WI38 (cell line): ENCODE measurements around the gene ADAMTS6.

Experiments used
- H3K4me3 ChIP-seq: 2 replicates; pipeline ENCODE4 v1.5.1; 2011; ENCODE audit warnings: low read depth, mild to moderate bottlenecking, control low read depth, low read length
- CTCF ChIP-seq: IDR thresholded peaks from 2 replicates; pipeline ENCODE4 v1.5.1; 2012; ENCODE audit warnings: low read depth, mild to moderate bottlenecking, control low read depth, low read length

The ADAMTS6 gene

GRCh38 chr5:65152131-65152530, 329.6 kb downstream of the ADAMTS6 start:
- H3K4me3 ChIP-seq = no peak overlapping the region
- no peak for TF ChIP-seq CTCF

GRCh38 chr5:65151614-65152013, 330.1 kb downstream of the ADAMTS6 start:
- no peak for TF ChIP-seq CTCF
- H3K4me3 ChIP-seq = no peak overlapping the region

GRCh38 chr5:65150599-65151304, 331.0 kb downstream of the ADAMTS6 start:
- TF ChIP-seq CTCF = no peak
- H3K4me3 ChIP-seq = no peak overlapping the region

- H3K4me3 ChIP-seq = no peak overlapping the region
- TF ChIP-seq CTCF = no peak
Measured at GRCh38 chr5:65149827-65150226, 331.9 kb downstream of the ADAMTS6 start.

- no peak for TF ChIP-seq CTCF
- H3K4me3 ChIP-seq = no peak overlapping the region
Measured at GRCh38 chr5:65144136-65144871, 337.4 kb downstream of the ADAMTS6 start.

- H3K4me3 ChIP-seq = peak overlapping the region; percentile 40
Measured at GRCh38 chr5:65142511-65143011, 339.2 kb downstream of the ADAMTS6 start.

More at GRCh38 chr5:65142511-65143011, 339.2 kb downstream of the ADAMTS6 start:
- TF ChIP-seq CTCF = no peak
